Nephron (organoid): ENCODE measurements around the gene ALLC.

Experiments
- H3K27ac Mint-ChIP-seq, 3 experiments: 2 replicates each; pipeline ENCODE4 v1.8.0; 2020; ENCODE audit warnings: mixed read lengths in 3 of 3, mild to moderate bottlenecking in 2 of 3, moderate library complexity in 1 of 3
- H3K27me3 Mint-ChIP-seq: 2 replicates; pipeline ENCODE4 v1.8.0; 2021; ENCODE audit warnings: low read depth, mild to moderate bottlenecking, moderate library complexity, mixed read lengths
- H3K36me3 Mint-ChIP-seq: 2 replicates; pipeline ENCODE4 v1.8.0; 2020; ENCODE audit warnings: low read depth, mixed read lengths
- H3K4me1 Mint-ChIP-seq: 2 replicates; pipeline ENCODE4 v1.8.0; 2020; ENCODE audit warnings: mixed read lengths
- H3K4me3 Mint-ChIP-seq, 3 experiments: 2 replicates each; pipeline ENCODE4 v1.8.0; 2020; ENCODE audit warnings: mild to moderate bottlenecking in 3 of 3, mixed read lengths in 3 of 3, moderate library complexity in 2 of 3
- H3K9me3 Mint-ChIP-seq: 2 replicates; pipeline ENCODE4 v1.8.0; 2020; ENCODE audit warnings: mixed read lengths
- CTCF ChIP-seq, 3 experiments: fragments of 200-600 bp; sonication (generic); IDR thresholded peaks; one replicate each; pipeline ENCODE4 v1.5.0; 2021; ENCODE audit warnings: antibody characterized with exemption in 3 of 3; ENCODE audit not compliant: unreplicated experiment in 3 of 3

ALLC gene

GRCh38 chr2:3726511-3726910, 68.5 kb downstream of the ALLC start:
- Mint-ChIP-seq H3K9me3 (peaks cover 4% of the 10 kb centered on the region), H3K4me3 (no peak overlapping the region), H3K27ac (no peak overlapping the region), H3K36me3 (no peaks in the 10 kb centered on the region), H3K27me3 (peaks cover 67% of the 10 kb centered on the region), H3K4me1 (peaks cover 14% of the 10 kb centered on the region)
- no peak for TF ChIP-seq CTCF (IDR thresholded peaks at IDR 0.05; ENCODE audit: unreplicated experiment in 3 of 3)

GRCh38 chr2:3727397-3728045, 69.5 kb downstream of the ALLC start:
- no peaks in the 10 kb centered on the region for H3K36me3 Mint-ChIP-seq
- H3K4me1 Mint-ChIP-seq = peaks cover 14% of the 10 kb centered on the region
- no peak overlapping the region for H3K27ac Mint-ChIP-seq
- peak overlapping the region; percentile 26 to 58 (median 55) for H3K4me3 Mint-ChIP-seq
- H3K9me3 Mint-ChIP-seq = peaks cover 3% of the 10 kb centered on the region
- H3K27me3 Mint-ChIP-seq = peaks cover 71% of the 10 kb centered on the region
- no peak for TF ChIP-seq CTCF (IDR thresholded peaks at IDR 0.05; ENCODE audit: unreplicated experiment in 3 of 3)

GRCh38 chr2:3728104-3729054, 70.4 kb downstream of the ALLC start:
- Mint-ChIP-seq H3K4me1 (peaks cover 14% of the 10 kb centered on the region), H3K27ac (peak overlapping the region in 2 of 3 experiments; percentile 2 to 27), H3K9me3 (peaks cover 3% of the 10 kb centered on the region), H3K4me3 (peak overlapping the region; percentile 26 to 58 (median 55)), H3K27me3 (peaks cover 71% of the 10 kb centered on the region), H3K36me3 (no peaks in the 10 kb centered on the region)
- TF ChIP-seq CTCF (IDR thresholded peaks at IDR 0.05; ENCODE audit: unreplicated experiment in 3 of 3) = peak; percentile 52 to 67 (median 62)

GRCh38 chr2:3729055-3729448, 71.1 kb downstream of the ALLC start:
- Mint-ChIP-seq H3K36me3 (no peaks in the 10 kb centered on the region), H3K4me1 (peaks cover 14% of the 10 kb centered on the region), H3K27ac (no peak overlapping the region), H3K9me3 (peaks cover 3% of the 10 kb centered on the region), H3K27me3 (peaks cover 69% of the 10 kb centered on the region), H3K4me3 (no peak overlapping the region)
- no peak for TF ChIP-seq CTCF (IDR thresholded peaks at IDR 0.05; ENCODE audit: unreplicated experiment in 3 of 3)

- no peak overlapping the region for H3K4me3 Mint-ChIP-seq
- peaks cover 3% of the 10 kb centered on the region for H3K9me3 Mint-ChIP-seq
- H3K27ac Mint-ChIP-seq = no peak overlapping the region
- peaks cover 70% of the 10 kb centered on the region for H3K27me3 Mint-ChIP-seq
- no peaks in the 10 kb centered on the region for H3K36me3 Mint-ChIP-seq
- TF ChIP-seq CTCF (IDR thresholded peaks at IDR 0.05; ENCODE audit: unreplicated experiment in 3 of 3) = no peak
- H3K4me1 Mint-ChIP-seq = peaks cover 14% of the 10 kb centered on the region
Measured at GRCh38 chr2:3729786-3730185, 71.8 kb downstream of the ALLC start.
